ENCODE measurements around the gene F9.
"Not testable (repeated sequence)": the region's sequence is repeated elsewhere in the genome, so short reads cannot be mapped to it uniquely, and the experiment has no call there.

Gene F9

GRCh38 chrX:139530550-139530949, at the start of gene F9:
Gene F9, plus strand, starts transcription at chrX:139530739. Its CDS starts 26 bp downstream, at chrX:139530765.
- no peak for DNase-seq (ENCODE audit: low spot score)

DNA sequence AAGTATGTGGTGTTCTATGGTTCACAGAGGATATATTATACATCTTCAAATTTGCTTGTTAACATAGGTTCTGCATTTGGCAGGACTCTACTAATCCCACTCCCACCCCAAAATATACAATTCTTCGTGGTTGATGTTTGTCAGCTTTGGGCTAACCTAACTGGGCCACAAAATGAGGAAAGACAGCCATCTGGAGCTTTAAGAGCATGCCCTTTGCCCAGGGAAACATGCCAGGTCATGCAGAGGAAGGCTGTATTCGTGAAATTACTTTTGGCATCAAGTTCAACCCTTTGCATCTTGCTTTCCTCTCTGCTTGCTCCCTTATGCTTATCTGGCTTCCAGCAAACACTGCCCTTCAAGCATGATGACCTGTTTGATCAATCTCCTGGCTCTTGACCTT, 46.8 kb upstream of the F9 start:
- no peak for DNase-seq (ENCODE audit: low spot score)

DNA sequence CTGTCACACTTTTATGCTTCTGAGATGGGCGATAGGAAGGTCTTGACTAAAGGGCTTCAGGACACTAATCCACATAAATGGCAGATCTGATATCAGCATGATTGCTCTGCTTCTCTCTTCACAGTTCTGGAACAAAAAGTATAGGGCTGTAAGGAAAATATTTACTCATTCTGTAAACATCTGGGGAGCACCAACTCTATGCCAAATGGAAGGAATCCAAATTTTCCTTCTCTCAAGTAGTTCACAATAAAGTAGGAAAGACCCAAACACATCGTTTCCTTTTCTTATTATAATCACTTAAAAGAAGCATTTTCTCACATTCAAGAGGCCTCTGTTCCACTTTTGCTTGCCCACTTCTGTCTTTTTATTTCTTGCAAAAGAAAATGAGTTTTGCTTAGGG, 45.9 kb upstream of the F9 start:
- DNase-seq (ENCODE audit: low spot score) = no peak

GRCh38 chrX:139495324-139495723, 35.2 kb upstream of the F9 start:
- no peak for DNase-seq (ENCODE audit: low spot score)

GRCh38 chrX:139506333-139506732, 24.2 kb upstream of the F9 start:
- DNase-seq (ENCODE audit: low spot score) = no peak

- no peak for DNase-seq (ENCODE audit: low spot score)
These were observed 22.4 kb upstream of the F9 start for GRCh38 chrX:139508099-139508498.

- DNase-seq (ENCODE audit: low spot score) = no peak
These were observed 12.1 kb upstream of the F9 start for GRCh38 chrX:139518475-139518874.

DNA sequence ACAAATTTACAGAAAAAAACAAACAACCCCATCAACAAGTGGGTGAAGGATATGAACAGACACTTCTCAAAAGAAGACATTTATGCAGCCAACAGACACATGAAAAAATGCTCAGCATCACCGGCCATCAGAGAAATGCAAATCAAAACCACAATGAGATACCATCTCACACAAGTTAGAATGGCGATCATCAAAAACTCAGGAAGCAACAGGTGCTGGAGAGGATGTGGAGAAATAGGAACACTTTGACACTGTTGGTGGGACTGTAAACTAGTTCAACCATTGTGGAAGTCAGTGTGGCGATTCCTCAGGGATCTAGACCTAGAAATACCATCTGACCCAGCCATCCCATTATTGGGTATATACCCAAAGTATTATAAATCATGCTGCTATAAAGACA, 1.7 kb upstream of the F9 start:
- DNase-seq (ENCODE audit: low spot score) = not testable (repeated sequence)

DNA sequence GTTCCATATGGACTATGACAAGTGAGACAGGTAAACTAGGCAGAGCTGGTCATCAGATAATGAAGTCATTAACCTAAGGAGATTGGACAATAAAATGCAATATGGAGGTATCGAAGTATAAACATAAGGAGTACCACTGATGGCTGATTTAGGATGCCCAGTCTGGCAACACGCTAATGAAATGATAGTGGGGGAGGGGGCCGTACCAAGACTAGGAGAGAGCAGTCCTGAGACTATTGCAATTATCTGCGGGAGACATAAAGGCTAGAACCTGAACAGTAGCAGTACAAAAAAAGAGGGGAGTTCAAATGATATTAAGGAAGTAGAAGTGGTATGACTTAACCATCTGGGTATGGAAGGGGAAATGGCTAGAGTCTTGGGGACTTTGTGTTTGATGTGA, 2.3 kb downstream of the F9 start:
- no peak for DNase-seq (ENCODE audit: low spot score)

GRCh38 chrX:139533444-139533843, 2.9 kb downstream of the F9 start:
- DNase-seq (ENCODE audit: low spot score) = no peak

DNA sequence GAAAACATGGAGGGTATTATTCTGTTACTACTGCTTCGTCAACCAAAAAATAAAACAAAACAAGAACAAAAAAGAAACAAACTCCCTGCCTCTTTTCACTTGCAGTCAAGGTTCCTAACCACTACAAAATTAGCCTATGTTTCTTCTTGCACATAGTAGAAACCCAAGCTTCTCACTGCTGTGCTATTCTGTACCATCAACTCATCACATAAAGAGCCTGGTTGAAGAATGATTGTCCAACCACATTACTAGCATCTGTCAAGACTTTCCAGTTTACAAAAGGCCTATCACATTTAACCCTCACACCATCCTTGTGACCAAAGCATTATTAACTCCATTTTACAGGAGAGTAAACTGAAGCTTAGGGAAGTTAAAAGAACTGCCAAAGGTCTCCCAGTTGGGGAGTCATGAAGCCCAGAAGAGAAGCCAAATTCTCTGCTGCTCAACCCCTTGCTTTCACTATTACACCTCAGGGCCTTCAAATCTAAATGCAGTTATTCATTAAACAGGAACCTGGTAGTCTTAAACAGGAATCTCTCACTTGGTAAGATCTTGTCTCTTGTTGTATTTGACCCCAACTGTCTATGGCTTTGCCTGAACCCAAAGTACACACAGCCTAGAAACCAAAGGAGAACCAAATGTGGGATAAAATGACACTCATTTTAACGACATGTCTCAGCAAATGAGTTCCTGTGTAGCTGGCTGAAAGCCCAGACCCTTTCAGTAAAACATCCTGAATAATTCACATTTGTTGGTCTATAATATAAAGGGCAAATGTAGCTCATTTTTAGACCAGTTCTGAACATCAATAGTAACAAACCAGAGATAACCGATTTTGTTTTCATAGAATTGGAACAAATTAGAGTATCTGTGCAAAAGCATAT, 8.6 kb downstream of the F9 start:
- DNase-seq (ENCODE audit: low spot score) = no peak

DNA sequence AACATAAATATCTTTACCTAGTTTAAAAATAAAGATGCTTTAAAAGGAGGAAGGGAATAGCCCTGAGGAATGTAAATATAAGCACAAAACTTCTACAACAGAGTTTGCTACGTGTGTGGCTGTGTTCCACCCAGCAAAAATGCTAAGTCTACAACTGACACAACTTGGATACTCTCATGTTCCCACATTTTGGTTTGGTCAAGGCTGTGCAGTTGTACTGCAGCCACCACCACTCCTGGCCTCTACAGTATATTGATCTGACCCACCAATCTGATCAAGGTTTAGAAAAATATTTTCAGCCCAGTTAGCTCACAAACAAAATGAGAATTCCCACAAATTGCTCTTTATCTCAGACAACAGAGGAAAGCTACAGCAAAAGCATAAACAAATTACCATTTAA, 12.1 kb downstream of the F9 start:
- DNase-seq (ENCODE audit: low spot score) = no peak

DNA sequence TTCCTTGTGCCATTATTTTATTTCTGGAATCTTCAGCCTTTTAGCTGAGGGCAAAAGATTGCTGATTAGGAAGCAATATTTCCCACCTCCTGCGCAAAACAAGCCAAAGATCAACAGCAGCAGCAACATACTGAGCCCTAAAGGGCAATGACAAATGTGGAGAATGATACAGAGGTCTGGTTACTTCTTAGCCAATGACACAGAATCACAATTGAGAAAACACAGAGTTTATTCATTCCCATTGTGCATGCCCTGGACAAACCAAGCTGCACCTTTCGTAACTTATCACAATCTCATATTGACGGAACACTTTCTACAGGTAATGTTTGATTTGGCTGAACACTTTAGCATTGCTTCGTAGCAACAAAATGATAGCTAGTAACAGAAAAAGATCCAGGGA, 13.4 kb downstream of the F9 start:
- DNase-seq (ENCODE audit: low spot score) = no peak

- no peak for DNase-seq (ENCODE audit: low spot score)
These were observed 14.1 kb downstream of the F9 start for GRCh38 chrX:139544591-139544990.

DNA sequence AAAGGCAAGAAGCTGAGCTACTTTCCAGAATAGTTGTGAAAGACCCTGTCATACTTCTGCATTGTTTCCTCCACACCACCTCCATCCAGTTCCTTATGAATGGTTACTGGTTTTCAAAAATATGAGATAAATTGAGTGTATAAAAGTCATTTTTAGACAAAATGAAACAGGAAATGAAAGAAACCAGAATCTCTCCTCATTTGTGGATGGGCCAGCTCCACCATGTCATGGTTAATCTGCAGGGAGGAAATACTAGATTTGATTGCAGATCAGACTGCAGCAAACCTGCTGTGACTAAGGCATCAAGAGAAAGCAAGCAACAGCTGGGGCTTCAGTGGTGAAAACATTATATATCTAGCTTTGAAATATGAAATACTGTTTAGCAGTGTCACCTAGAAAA, 23.8 kb downstream of the F9 start:
- no peak for DNase-seq (ENCODE audit: low spot score)

DNA sequence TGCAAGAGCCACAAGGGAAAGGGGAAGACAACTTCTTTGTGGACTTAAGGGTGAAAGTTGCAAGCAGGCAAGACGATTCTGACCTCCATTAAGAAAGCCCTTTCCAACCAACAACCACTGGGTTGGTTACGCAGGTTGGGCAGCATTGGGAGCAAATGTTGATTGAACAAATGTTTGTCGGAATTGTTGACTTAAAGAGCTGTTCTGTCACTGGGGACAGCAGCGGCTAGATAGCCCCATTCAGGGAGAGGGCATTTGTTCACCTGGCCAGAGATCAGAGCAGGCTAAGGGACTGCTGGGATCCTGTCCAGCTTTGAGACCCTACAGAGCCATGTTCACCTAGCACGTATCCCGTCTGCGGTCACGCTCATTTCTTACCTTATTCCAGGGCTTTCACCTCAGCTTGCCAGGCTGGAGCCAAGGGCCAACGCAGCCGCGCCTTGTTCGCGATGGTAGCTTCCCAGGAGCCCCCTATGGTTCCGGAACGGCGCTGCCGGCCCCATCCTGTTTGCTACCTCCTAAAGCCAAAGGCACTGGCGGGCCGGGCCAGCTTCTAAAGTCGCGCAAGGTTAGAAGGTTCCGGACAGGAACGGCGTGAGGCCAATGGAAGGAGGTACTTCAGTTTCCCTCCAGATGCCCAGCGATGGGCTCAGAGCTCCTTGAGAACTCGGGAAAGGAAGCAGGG, 24.6 kb downstream of the F9 start:
- no peak for DNase-seq (ENCODE audit: low spot score)

DNA sequence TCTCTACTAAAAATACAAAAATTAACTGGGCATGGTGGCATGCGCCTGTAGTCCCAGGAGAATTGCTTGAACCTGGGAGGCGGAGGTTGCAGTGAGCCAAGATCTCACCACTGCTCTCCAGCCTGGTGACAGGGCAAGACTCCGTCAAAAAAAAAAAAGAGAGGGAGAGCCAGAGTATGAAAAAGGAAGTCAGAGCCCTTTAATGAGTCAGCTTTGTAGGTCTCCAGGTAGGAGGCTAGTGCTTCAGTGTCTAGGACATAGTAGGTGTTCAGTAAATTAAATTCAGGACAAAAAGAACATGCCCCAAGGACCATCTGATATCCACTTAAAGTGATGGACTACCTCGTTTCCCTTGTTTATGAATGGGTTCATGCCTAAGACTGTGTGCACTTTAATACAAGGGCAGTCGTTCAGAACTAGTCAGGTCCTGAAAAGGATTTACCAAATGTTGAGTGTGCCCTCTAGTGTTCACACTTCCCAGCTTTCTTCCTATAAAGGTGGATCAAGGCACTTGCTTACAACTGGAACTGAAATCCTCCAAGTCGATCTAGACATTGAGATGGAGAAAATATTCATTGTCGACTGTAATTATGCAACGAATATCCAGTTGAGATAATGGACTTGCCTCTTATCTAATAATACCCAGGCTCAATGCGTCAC, 29.0 kb downstream of the F9 start:
- DNase-seq (ENCODE audit: low spot score) = peak; percentile 20

DNA sequence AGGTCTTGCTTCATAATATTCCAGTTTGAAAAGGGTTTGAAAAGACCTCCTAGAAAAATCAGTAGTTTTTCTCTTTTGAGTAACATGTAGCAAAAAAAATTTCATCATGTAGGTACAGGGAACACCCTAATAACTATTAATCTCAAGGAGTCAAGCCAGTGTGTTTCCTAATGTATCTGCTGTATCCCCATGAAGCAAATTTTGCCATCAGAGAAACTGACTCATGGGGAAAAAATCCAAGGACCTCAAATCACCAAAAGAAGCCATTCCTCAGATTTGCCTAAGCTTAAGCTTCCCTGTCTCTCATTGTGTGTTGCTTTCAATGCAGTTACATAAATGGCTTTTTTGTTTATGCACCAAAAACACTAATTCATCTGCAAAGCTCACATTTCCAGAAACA, 29.7 kb downstream of the F9 start:
- no peak for DNase-seq (ENCODE audit: low spot score)

DNA sequence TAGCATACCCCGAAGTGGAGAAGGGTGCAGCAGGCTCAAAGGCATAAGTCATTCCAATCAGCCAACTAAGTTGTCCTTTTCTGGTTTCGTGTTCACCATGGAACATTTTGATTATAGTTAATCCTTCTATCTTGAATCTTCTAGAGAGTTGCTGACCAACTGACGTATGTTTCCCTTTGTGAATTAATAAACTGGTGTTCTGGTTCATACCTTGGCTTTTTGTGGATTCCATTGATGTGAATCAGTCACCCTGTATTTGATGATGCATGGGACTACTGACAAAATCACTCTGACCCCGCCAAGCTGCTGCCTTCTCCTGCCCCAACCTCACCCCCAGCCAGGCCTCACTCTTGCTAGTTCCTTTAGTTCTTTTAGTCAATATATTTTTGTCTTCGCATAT, 32.7 kb downstream of the F9 start:
- DNase-seq (ENCODE audit: low spot score) = no peak

DNA sequence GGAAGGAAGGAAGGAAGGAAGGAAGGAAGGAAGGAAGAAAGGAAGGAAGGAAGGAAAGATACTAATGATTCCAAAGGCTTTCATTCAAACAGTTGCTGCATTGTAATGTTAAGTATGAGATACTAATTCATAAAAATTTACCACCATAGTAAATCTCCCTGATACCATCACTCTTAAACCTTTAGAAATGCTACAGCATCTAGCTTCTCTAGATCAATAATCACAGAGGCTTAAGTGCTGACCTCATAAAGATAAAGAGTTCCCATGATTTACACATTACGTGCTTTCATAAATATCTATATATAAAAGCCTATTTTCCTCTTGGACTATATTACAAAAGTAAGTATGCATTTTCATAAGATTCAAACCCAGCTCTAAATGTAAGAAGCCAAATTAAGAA, 36.4 kb downstream of the F9 start:
- DNase-seq (ENCODE audit: low spot score) = no peak

GRCh38 chrX:139581068-139581467, 50.5 kb downstream of the F9 start:
- DNase-seq (ENCODE audit: low spot score) = no peak

DNA sequence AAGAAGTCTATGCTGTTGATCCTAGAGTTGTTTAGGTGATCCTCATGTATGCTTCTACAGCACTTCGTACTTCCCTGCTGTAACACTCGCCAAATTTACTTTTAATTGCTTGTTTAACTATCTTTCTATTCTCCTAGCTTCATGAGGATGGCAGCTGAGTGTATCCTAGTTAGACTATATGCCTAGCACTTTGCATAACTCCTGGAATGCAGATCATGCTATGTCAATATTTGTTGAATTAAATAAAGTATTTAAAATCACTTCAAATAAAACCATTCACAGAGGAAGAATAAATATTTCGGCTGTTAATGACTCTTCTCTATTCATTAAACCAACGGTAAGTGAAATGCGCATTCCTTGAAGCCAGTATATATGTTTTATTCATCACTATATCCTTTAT, 55.1 kb downstream of the F9 start:
- no peak for DNase-seq (ENCODE audit: low spot score)

- no peak for DNase-seq (ENCODE audit: low spot score)
These were observed 65.5 kb downstream of the F9 start for GRCh38 chrX:139596068-139596467.

Measured in D341Med (cell line).